ENCODE results near the gene PHC2. TPM values are rescaled to one million over a fixed set of nuclear protein-coding genes. Genes with fewer than 3 reads are reported as not detected.

Gene PHC2
- polyA plus RNA-seq, 3 donors, result 103 to 125 (median 117) TPM

- DNase-seq, result no peak
Observed at GRCh38 chr1:33372677-33373076, 58.2 kb downstream of the PHC2 start.

DNA sequence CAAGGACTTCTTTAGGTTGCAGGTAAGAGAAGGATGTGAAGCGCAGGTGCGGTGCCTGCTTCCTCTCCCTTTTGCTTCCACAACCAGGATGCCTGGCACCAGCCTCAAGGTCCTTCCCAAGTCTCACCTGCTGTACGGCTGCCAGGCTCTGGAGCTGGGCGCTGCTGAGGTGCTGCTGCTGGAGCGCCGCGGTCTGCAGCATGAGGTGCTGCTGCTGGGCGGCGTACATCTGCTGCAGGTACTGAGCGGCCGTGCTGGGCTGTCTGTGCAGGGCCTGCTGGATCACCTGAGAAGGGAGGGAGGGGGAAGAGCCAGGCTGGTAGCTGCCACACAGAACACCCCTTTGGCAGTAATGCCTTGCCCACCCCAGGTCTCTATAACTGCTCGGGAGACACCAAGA lies 58.7 kb downstream of the PHC2 start:
- no peak for DNase-seq

GRCh38 chr1:33371334-33371733 lies 59.6 kb downstream of the PHC2 start:
- DNase-seq, result no peak

DNA sequence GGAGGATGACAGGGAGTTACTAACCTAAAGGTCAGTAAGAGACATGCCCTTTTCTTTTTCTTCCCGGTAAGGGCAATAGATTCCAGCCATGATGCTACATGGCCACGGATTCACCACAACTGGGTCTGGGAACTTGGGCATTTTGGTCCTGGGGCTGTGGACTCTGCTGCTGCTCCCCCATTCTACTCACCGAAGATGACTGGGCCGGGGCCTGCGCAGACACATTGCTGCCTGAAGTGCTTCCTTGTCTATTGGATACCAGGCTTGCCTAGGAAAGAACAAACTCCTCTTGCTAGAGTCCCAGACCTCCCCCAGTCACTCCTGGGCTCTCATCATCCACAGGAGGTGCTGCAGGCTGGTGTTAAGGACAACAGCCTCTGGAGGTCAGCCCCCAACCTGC lies 60.1 kb downstream of the PHC2 start:
- no peak for DNase-seq

GRCh38 chr1:33370301-33370700 lies 60.6 kb downstream of the PHC2 start:
- DNase-seq, result no peak

DNA sequence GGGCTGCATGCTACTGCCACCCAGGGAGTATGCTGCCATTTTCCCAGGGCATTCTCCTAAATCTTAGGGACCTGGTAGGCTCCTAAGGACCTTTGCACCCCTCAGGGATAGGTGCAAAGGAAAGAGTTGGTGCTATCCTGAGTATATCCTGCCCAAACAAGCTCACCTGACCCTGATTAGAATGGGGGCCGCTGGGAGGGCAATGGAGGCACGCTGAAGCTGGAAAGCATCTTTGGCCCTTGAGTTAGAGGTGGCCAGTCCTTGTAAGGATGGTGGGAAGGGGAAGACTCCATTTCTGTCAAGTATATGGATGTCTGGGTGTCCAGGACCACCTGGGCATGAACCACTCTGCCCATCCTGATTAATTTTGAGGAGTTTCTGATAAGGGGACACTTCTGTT lies 61.1 kb downstream of the PHC2 start:
- no peak for DNase-seq

GRCh38 chr1:33369081-33369480 lies 61.8 kb downstream of the PHC2 start:
- no peak for DNase-seq

GRCh38 chr1:33368431-33368830 lies 62.5 kb downstream of the PHC2 start:
- no peak for DNase-seq

DNA sequence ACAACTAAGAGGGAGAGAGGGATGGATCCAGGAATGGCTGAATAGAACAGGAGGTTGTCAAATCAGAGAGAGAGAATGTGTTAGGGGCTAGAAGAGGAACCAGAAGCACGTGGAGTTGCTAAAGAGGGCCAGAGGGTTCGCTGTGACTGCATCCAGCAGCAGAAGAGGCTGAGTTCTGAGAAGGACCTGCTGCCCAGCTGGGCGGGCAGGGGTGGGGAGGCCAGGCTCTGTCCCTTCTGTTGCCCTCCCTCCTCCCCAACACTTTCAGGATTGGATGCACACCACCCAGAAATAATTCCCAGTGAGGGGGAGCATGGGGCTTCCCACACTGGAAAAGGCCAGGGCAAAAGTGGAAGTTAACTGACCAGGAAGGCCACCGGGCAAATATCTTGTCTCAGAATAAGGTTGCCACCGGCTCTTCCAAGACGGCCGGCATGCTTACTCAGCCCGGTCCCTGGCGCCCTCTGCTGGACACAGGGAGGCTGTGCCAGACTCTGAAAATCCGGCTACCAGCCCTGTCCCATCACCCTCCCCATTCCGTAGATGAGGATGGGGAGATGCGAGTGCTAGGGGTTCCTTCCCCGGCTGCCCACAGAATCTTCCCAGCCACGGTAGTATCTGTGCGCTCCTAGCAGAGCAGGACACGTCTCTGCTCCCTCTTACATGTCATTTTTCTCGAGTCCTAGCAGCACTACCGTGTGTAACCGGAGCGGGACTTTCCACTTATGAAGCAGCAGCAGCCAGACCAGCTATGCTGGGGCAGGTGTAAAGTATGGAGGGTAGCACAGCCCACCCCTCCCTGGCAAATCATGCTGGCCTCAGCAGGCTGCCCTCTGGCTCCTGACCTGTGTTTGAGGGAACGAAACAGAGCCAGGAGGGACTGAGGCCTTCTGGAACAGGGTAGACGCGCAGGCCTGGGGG lies 63.1 kb downstream of the PHC2 start:
- no peak for DNase-seq

- DNase-seq, result no peak
Observed at GRCh38 chr1:33366762-33367484, 64.0 kb downstream of the PHC2 start.

DNA sequence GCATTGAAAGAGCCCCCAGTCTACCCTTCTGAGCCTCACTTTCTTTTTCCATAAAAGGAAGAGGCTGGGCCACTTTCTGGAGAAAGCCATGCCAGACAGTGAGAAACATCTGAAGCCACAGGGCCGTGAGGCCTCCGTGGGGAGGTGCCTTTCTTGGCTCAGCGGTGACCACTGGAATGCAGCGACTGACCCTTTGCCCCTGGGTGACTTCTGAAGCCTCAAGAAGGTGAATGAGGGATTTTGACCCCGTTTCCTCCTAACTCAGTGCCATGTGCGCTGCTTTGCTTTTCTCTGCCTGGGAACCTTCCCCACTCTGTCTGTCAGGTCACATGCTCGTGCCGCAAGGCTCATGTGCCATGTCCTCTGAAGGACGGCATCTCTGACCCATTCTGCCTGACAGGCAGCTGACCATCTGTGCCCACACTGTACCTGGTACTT lies 65.3 kb downstream of the PHC2 start:
- no peak for DNase-seq

GRCh38 chr1:33364565-33364918 lies 66.4 kb downstream of the PHC2 start:
- no peak for DNase-seq

DNA sequence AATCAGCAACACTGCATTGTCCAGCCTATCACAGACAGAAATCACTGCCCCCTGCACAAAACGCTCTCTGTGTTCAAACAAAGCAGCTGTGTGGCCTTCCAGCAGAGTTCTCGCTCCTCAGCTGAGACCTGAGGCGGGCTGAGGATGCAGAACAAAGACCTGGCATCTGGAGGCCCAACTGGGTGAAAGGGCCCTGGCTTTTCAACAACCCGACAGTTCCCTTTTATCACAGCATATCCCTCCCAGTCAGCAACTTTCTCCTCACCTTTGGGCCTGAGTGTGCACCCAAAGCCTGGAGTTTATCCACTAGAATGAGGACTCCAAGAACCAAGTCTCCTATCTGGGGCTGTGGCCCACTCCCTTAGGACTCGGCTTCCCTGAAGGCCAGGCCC lies 67.4 kb downstream of the PHC2 start:
- no peak for DNase-seq

DNA sequence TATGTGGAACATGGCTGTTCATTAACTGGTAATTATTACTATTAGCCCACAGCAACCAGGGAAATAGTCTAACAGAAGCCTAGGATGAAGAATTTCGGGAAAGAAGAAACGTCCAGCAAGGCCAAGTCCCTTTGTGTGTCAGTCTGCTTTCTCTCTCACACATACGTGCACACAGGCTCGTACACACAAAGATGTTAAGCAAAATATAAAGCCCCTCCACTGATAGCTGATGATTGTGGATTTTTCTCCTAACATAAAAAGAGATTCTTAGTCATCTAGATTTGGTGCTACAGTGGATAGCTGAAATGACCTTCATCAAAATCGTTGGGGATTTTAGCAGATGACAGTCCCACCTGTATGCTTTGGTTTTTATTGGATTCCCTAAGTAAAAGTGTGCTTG lies 67.9 kb downstream of the PHC2 start:
- no peak for DNase-seq

- DNase-seq, result no peak
Observed at GRCh38 chr1:33361532-33362235, 69.2 kb downstream of the PHC2 start.

- no peak for DNase-seq
Observed at GRCh38 chr1:33360367-33360766, 70.5 kb downstream of the PHC2 start.

- no peak for DNase-seq
Observed at GRCh38 chr1:33359931-33360330, 71.0 kb downstream of the PHC2 start.

DNA sequence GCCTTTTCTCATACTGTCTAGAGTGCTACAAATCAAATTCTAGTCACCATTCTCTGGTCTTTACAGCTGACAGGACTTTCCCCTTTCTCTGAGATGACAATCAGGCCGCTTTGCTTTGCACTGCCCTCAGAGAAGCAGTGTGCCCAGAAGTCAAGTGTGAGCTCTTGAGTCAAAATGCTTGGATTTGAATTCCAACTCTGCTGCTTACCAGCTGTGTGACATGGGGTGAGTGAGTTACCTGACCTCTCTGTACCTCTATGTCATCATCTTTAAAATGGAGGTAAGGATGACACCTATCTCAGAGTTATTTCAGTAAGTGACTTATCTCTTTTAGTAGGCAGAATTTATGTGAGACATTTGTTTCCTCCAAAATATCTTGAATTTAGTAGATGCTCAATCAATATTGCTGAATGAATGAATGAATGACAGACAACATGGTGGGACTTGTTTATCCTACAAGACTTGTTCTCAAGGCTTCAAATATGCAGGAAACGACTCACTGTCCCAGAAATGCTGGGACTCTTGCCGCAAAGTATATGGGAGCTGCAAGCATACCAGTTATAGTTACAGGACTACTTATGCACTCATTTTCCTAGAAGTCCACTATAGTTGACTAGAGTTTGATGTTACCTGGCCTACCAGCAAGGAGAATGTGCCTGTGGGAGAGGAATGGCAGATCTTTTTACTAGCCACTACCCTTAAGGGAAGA lies 71.9 kb downstream of the PHC2 start:
- DNase-seq, result no peak

- no peak for DNase-seq
Observed at GRCh38 chr1:33358114-33358794, 72.6 kb downstream of the PHC2 start.

DNA sequence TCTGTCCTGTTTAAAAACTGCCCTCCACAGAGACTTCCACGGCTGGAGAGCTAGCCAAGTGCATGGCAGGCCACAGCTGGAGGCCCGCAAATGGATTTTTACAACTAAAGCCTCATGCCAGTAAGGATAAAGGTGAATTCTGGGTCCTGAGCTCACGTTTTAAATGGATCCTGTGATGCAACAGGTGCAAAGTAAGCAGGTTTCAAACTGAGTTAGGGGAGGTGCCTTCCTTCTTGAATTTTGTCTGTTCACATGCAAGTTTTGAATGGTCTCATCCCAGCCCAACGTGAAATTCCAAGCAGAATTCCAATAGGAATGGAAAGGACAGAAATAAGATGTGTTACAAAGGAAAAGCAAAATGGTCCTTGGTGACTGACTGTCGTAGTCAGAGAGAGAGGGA lies 73.8 kb downstream of the PHC2 start:
- DNase-seq, result no peak

GRCh38 chr1:33354707-33355316 lies 76.1 kb downstream of the PHC2 start:
- no peak for DNase-seq
